GM18519 (cell line): ENCODE measurements around the gene PIK3C2G.
"Not testable (repeated sequence)": the region's sequence is repeated elsewhere in the genome, so short reads cannot be mapped to it uniquely, and the experiment has no call there.

Source experiments
- ATAC-seq: cut with Tn5 transposase; IDR thresholded peaks from one replicate; pipeline ENCODE4 v1.9.1; 2021; ENCODE audit warnings: mild to moderate bottlenecking, moderate library complexity; ENCODE audit not compliant: unreplicated experiment, low FRiP score

PIK3C2G gene

GRCh38 chr12:18467620-18468245 is 206.4 kb downstream of the PIK3C2G start:
- peak; percentile 72 for ATAC-seq

DNA sequence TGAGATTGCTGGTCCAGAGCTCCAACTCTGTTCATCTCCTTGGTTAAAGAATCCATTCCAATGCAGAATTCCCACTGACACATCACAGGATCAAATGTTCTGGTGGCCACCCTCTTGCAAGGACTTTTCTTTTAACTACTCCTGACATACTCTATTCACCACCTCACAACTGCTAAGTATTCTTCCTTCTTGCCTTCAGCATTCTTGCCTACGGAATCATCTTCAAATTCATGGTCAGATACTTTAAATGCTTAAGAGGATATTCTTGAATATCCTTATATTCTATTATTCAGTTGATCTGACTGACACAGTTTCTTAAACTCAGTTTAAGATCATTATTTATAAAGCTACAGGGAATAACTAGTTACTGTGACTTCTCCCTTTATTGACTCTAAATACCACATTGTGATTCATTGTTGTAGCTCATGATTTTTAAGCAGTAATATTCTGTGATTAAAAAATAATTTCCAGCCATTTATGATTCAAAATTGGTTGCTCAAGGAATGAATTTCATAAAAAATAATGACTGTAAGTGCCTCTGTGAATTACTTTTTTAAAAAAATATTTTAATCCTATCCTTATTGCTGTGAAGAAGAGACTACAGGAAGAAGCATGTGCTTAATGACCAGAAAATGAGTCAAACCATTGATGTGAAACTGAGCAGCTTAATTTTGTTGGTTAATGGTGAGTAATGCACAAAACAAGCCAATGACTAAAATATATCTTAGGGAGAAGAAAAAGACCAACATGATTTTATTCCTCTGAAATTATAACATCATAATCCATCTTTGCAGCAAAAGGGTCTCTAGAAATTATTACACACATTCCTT is 207.1 kb downstream of the PIK3C2G start:
- ATAC-seq = no peak

- no peak for ATAC-seq
These were observed 208.9 kb downstream of the PIK3C2G start for GRCh38 chr12:18470251-18470650.

GRCh38 chr12:18472304-18472703 is 211.0 kb downstream of the PIK3C2G start:
- no peak for ATAC-seq

- ATAC-seq = no peak
These were observed 211.5 kb downstream of the PIK3C2G start for GRCh38 chr12:18472806-18473205.

GRCh38 chr12:18476861-18477260 is 215.5 kb downstream of the PIK3C2G start:
- no peak for ATAC-seq

- ATAC-seq = no peak
These were observed 217.9 kb downstream of the PIK3C2G start for GRCh38 chr12:18479256-18479655.

DNA sequence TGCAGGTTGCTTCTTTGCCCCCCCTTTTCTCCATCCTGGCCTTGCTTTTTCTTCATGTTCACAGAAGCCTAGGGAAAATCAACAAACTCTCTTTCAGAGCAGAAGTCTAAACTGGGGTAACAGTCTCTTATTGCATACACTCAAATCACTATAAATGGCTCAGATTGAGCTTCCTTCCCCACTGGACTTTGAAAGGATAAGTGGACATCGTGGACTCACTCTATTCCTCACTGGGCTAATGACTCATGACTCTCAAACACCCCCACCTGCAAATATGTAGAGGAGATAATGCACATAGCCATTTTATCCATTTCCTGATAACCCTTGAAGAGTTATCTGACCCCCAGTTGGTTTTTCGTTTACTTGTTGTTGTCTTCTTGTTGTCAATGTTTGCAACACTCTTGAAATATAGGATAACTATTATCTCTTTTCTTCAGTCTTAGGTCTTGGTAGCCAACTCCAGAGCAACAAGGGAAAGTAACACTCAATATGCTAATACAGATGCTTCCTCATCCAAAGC is 221.3 kb downstream of the PIK3C2G start:
- no peak for ATAC-seq

DNA sequence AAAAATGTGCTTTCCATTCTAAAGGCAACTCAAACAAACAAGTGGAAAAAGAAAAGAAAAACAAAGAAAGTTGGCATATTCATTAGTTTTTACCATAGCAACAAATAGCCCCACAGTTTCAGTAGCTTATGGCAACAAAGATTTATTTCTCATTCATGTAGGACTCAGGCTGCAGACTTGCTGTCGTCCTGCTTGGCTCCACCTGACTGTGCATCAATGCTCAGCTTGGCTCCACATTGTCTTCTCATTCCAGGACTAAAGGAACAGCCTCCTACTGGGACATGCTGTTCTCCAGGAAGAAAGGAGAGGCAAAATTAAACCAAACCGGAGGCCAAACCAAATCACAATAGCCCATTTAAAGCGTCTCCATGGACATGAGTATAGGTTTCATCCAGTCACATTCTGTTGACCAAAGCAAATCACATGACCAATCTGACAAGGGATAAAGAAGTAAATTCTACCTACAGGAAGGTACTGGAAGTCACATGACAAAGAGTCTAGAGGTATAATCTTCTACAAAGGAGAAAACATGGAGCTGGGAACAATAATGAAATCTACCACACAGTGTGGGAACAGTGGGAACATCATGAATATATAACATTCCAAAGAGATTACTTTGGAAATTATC is 222.5 kb downstream of the PIK3C2G start:
- ATAC-seq = no peak

DNA sequence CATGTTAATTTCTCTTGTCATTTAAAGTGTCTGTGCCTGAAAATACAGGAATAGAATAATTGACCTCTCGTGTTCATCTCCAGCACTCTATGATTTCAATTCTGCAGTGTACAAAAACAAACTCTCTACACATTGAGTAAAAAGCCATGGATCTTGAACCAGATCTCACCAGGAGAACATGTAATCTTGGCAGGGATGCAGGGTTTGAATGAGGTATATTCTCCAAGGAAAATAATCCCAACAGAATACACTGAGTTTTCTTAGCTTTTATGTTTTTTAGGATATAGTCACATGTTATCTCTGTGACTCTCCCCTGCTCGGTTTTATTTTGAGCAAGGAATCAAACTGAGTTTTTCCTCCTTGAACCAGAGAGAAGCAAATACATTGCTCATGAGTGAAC is 224.7 kb downstream of the PIK3C2G start:
- ATAC-seq = no peak

GRCh38 chr12:18487509-18487908 is 226.2 kb downstream of the PIK3C2G start:
- no peak for ATAC-seq

GRCh38 chr12:18492372-18493025 is 231.2 kb downstream of the PIK3C2G start:
- no peak for ATAC-seq

DNA sequence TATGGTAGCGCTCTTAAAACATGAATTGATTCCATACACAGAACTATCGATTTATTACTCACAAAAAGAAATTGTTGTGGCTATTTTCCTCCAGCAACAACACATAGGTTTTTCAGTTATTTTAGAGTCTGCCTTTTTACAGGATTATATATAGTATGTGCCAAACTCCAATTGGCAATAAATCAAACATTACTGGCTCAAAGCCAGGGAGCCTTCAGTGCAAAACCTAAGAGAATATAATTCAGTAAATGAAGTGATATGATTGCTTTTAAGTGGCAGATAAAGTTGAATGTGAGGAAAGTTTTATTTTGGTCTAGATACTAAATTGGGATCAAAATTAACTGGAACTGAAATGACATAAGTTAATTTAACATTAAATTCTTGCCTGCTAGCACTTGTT is 234.8 kb downstream of the PIK3C2G start:
- no peak for ATAC-seq

DNA sequence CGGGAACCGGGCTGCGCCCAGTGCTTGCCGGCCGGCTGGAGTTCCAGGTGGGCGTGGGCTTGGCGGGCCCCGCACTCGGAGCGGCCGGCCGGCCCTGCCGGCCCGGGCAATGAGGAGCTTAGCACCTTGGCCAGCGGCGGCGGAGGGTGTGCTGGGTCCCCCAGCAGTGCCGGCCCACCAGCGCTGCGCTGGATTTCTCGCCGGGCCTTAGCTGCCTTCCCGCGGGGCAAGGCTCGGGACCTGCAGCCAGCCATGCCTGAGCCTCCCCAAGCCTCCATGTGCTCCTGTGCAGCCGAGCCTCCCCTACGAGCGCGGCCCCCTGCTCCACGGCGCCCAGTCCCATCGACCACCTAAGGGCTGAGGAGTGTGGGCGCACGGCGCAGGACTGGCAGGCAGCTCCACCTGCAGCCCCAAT is 238.8 kb downstream of the PIK3C2G start:
- not testable (repeated sequence) for ATAC-seq

DNA sequence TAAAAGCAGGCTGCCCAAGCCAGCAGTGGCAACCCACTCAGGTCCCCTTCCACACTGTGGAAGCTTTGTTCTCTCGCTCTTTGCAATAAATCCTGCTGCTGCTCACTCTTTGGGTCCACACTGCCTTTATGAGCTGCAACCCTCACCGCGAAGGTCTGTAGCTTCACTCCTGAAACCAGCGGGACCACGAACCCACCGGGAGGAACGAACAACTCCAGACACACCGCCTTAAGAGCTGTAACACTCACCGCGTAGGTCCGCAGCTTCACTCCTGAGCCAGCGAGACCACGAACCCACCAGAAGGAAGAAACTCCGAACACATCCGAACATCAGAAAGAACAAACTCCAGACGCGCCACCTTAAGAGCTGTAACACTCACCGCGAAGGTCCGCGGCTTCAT is 239.4 kb downstream of the PIK3C2G start:
- ATAC-seq = not testable (repeated sequence)

DNA sequence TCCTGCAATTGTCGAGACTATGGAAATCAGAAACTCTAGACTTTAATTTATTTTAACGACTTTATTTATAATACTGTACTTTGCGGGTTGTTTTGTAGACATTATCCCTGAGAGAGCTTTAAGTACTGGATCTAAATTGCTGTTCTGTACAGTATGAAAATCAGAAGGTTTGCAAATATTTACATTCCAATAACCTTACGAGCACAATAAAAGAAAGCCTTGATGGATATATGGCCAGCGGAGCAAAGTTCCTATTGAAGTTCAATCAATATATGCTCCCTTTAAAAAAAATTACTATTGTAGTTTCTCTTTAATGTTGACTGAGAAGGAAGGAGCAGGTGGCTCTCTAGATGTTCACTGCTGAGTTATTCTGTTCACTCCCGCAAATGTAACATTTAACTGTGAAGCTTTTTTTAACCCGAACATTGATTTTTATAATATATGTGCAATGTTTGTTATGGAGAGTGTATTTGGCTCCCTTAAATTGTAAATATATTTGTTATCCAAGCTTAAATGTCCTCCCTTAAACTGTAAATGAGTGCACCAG is 241.2 kb downstream of the PIK3C2G start:
- ATAC-seq = no peak

GRCh38 chr12:18521461-18521860 is 260.1 kb downstream of the PIK3C2G start:
- no peak for ATAC-seq

GRCh38 chr12:18522806-18523205 is 261.5 kb downstream of the PIK3C2G start:
- ATAC-seq = no peak

DNA sequence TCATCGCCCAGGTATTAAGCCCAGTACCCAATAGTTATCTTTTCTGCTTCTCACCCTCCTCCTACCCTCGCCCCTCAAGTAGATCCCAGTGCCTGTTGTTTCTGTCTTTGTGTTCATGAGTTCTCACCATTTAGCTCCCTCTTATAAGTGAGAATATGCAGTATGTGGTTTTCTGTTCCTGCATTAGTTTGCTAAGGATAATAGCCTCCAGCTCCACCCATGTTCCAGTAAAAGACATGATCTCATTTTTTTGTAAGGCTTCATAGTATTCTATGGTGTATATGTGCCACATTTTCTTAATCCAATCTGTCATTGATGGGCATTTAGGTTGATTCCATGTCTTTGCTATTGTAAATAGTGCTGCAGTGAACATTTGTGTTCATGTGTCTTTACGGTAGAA is 281.2 kb downstream of the PIK3C2G start:
- ATAC-seq = not testable (repeated sequence)

- ATAC-seq = no peak
These were observed 285.1 kb downstream of the PIK3C2G start for GRCh38 chr12:18546399-18546798.

GRCh38 chr12:18549598-18549997 is 288.3 kb downstream of the PIK3C2G start:
- no peak for ATAC-seq
